H1 (cell line): ENCODE data around the gene CYB5B. TPM values are rescaled to one million over a fixed set of nuclear protein-coding genes. Genes with fewer than 3 reads are reported as not detected.

Experiments used
- CTCF ChIA-PET: fragments of 300-600 bp; sonication (Branson Sonifier 250); formaldehyde crosslinking; loops from one replicate; lab custom pipeline; 2021; ENCODE audit not compliant: partially characterized antibody; lab: Charles Lee
- POLR2A ChIA-PET: fragments of 300-600 bp; sonication (Branson Sonifier 250); formaldehyde crosslinking; loops from one replicate; lab custom pipeline; 2021; ENCODE audit warnings: inconsistent platforms; ENCODE audit not compliant: partially characterized antibody; lab: Charles Lee
- DNase-seq, 2 experiments: peaks; one replicate each; pipeline versions ENCODE4 v3.0.0 to v3.0.0-alpha.2; 2010 to 2022; ENCODE audit warnings: low spot score in 2 of 2, low read depth in 1 of 2, mixed read lengths in 1 of 2
- FAIRE-seq: peaks from 2 replicates; lab custom pipeline; 2011; peaks lifted over from hg19 to GRCh38; lab: Jason Lieb, UNC
- H2AFZ ChIP-seq: 2 replicates; pipeline ENCODE4 v1.8.1; 2012; ENCODE audit warnings: low read length, inconsistent platforms
- H2AK5ac ChIP-seq: 2 replicates; pipeline ENCODE4 v1.6.1; 2013; ENCODE audit warnings: low read depth, low read length
- H2BK120ac ChIP-seq: replicated peaks from 2 replicates; pipeline ENCODE3; 2013; ENCODE audit warnings: low read depth, low read length, inconsistent platforms
- H2BK12ac ChIP-seq: 2 replicates; pipeline ENCODE4 v1.6.1; 2013; ENCODE audit warnings: low read depth, low read length
- H2BK15ac ChIP-seq: 2 replicates; pipeline ENCODE4 v1.6.1; 2013; ENCODE audit warnings: low read length
- H2BK20ac ChIP-seq: 2 replicates; pipeline ENCODE4 v1.6.1; 2013; ENCODE audit warnings: low read length
- H2BK5ac ChIP-seq: 2 replicates; pipeline ENCODE4 v1.6.1; 2013; ENCODE audit warnings: low read depth, low read length
- H3K14ac ChIP-seq: 2 replicates; pipeline ENCODE4 v1.6.1; 2013; ENCODE audit warnings: inconsistent platforms; ENCODE audit not compliant: insufficient read length
- H3K18ac ChIP-seq: 2 replicates; pipeline ENCODE4 v1.6.1; 2013; ENCODE audit warnings: low read length; ENCODE audit errors: extremely low read depth
- H3K23ac ChIP-seq: 2 replicates; pipeline ENCODE4 v1.6.1; 2013; ENCODE audit warnings: inconsistent platforms; ENCODE audit not compliant: insufficient read length
- H3K23me2 ChIP-seq: 2 replicates; pipeline ENCODE4 v1.6.1; 2013; ENCODE audit warnings: low read depth, low read length
- H3K27ac ChIP-seq: 2 replicates; pipeline ENCODE4 v1.6.1; 2011; ENCODE audit warnings: low read depth, low read length, inconsistent platforms
- H3K27me3 ChIP-seq, 4 experiments: replicated peaks in 1 of 4; 1 replicate in 1 of 4; 2 replicates in 3 of 4; pipeline versions ENCODE4 v1.6.1 to v1.8.1; 2011 to 2013; ENCODE audit warnings: low read length in 3 of 4, mild to moderate bottlenecking in 3 of 4, inconsistent platforms in 2 of 4, mixed read lengths in 2 of 4, moderate library complexity in 1 of 4; ENCODE audit not compliant: control insufficient read depth in 3 of 4, insufficient read depth in 3 of 4; ENCODE audit errors: extremely low read depth in 1 of 4
- H3K36me3 ChIP-seq, 4 experiments: 2 replicates each; pipeline versions ENCODE4 v1.6.1 to v1.8.1; 2011 to 2013; ENCODE audit warnings: mild to moderate bottlenecking in 4 of 4, low read length in 3 of 4, moderate library complexity in 2 of 4, control low read depth in 1 of 4, inconsistent platforms in 1 of 4; ENCODE audit not compliant: insufficient read depth in 4 of 4, control insufficient read depth in 2 of 4
- H3K4ac ChIP-seq: replicated peaks from 2 replicates; pipeline ENCODE3; 2013; ENCODE audit warnings: low read length, low read depth, mixed read lengths, inconsistent platforms; ENCODE audit not compliant: insufficient read length
- H3K4me1 ChIP-seq, 4 experiments: replicated peaks in 1 of 4; 1 replicate in 1 of 4; 2 replicates in 3 of 4; pipeline versions ENCODE4 v1.6.1 to v1.8.1; 2011 to 2013; ENCODE audit warnings: low read length in 3 of 4, inconsistent platforms in 2 of 4, mixed read lengths in 1 of 4; ENCODE audit not compliant: insufficient read depth in 4 of 4, control insufficient read depth in 3 of 4
- H3K4me2 ChIP-seq, 2 experiments: 2 replicates each; pipeline versions ENCODE4 v1.6.1 to v1.8.1; 2011 to 2013; ENCODE audit warnings: low read depth in 2 of 2, low read length in 2 of 2, control low read depth in 1 of 2, inconsistent platforms in 1 of 2, mild to moderate bottlenecking in 1 of 2; ENCODE audit not compliant: insufficient read depth in 1 of 2
- H3K4me3 ChIP-seq, 4 experiments: fragments of 200-600, 300-600 bp in 1 of 4; sonication (generic), shearing (Covaris generic), sonication (Bioruptor Twin) in 1 of 4; 2 replicates each; pipeline versions ENCODE4 v1.5.1 to v1.8.1; 2011 to 2016; ENCODE audit warnings: low read length in 4 of 4, low read depth in 3 of 4, control low read depth in 2 of 4, inconsistent platforms in 2 of 4, mild to moderate bottlenecking in 2 of 4, mixed read lengths in 1 of 4, moderate library complexity in 1 of 4; ENCODE audit not compliant: insufficient read depth in 2 of 4; ENCODE audit errors: extremely low read depth in 1 of 4
- H3K56ac ChIP-seq: replicated peaks from 2 replicates; pipeline ENCODE3; 2013; ENCODE audit warnings: low read depth, mild to moderate bottlenecking, mixed read lengths, low read length, inconsistent platforms; ENCODE audit not compliant: insufficient read length
- H3K79me1 ChIP-seq: 2 replicates; pipeline ENCODE4 v1.6.1; 2013; ENCODE audit warnings: low read depth, low read length, control low read depth
- H3K79me2 ChIP-seq, 2 experiments: 2 replicates each; pipeline versions ENCODE4 v1.6.1 to v1.8.1; 2012 to 2013; ENCODE audit warnings: low read length in 2 of 2, mild to moderate bottlenecking in 2 of 2, inconsistent platforms in 1 of 2; ENCODE audit not compliant: insufficient read depth in 2 of 2, control insufficient read depth in 1 of 2
- H3K9ac ChIP-seq, 4 experiments: replicated peaks in 1 of 4; 1 replicate in 1 of 4; 2 replicates in 3 of 4; pipeline versions ENCODE4 v1.6.1 to v1.8.1; 2011 to 2013; ENCODE audit warnings: low read depth in 3 of 4, low read length in 3 of 4, control low read depth in 2 of 4, mild to moderate bottlenecking in 2 of 4, moderate library complexity in 2 of 4, inconsistent platforms in 1 of 4; ENCODE audit errors: extremely low read depth in 1 of 4
- H3K9me3 ChIP-seq, 2 experiments: 2 replicates each; pipeline versions ENCODE4 v1.6.1 to v1.8.1; 2012 to 2013; ENCODE audit warnings: mild to moderate bottlenecking in 2 of 2, moderate library complexity in 2 of 2, control low read depth in 1 of 2, inconsistent platforms in 1 of 2, low read depth in 1 of 2, low read length in 1 of 2, mixed read lengths in 1 of 2; ENCODE audit not compliant: insufficient read depth in 2 of 2
- H4K20me1 ChIP-seq, 2 experiments: replicated peaks in 1 of 2; 2 replicates each; pipeline versions ENCODE3 to v1.8.1; 2011 to 2013; ENCODE audit warnings: inconsistent platforms in 2 of 2, low read length in 2 of 2, mild to moderate bottlenecking in 1 of 2; ENCODE audit not compliant: insufficient read depth in 2 of 2, control insufficient read depth in 1 of 2
- H4K5ac ChIP-seq: 2 replicates; pipeline ENCODE4 v1.6.1; 2013; ENCODE audit warnings: low read length, low read depth, mixed read lengths, inconsistent platforms; ENCODE audit not compliant: insufficient read length
- H4K8ac ChIP-seq: 2 replicates; pipeline ENCODE4 v1.8.0; 2013; ENCODE audit warnings: mild to moderate bottlenecking, moderate library complexity, low read length, inconsistent platforms; ENCODE audit not compliant: insufficient read depth; ENCODE audit errors: extremely low read depth
- H4K91ac ChIP-seq: replicated peaks from 2 replicates; pipeline ENCODE3; 2013; ENCODE audit warnings: low read length, mixed read lengths, inconsistent platforms; ENCODE audit not compliant: insufficient read length
- WGBS, 2 experiments: shearing (Covaris generic) in 1 of 2; methylation state at CpG; one replicate each; pipeline versions ENCODE4 v1.1.6 to v1.1.7; 2013 to 2015; ENCODE audit warnings: low lambda C conversion rate in 2 of 2, mixed read lengths in 2 of 2, inconsistent platforms in 1 of 2, low coverage in 1 of 2, missing lambda C conversion rate in 1 of 2; ENCODE audit not compliant: insufficient replicate concordance in 2 of 2, insufficient coverage in 1 of 2, insufficient read length in 1 of 2; ENCODE audit errors: extremely low coverage in 1 of 2, missing lambda C conversion rate in 1 of 2; 5-methylcytosine and 5-hydroxymethylcytosine counted together
- polyA plus RNA-seq, 7 experiments: library from polyadenylated mRNA; depleted of rRNA in 3 of 7; stranded (reverse) in 5 of 7; unstranded in 2 of 7; fragments of >200 nt in 5 of 7; fragments of 200-250 nt in 2 of 7; gene quantifications; 1 replicate in 5 of 7; 2 replicates in 1 of 7; 4 replicates in 1 of 7; pipeline versions ENCODE4 v1.2.1 to v1.2.3, GENCODE V29; 2011 to 2013; ENCODE audit warnings: missing spikeins in 2 of 7, mixed read lengths in 2 of 7
- total RNA-seq: library from RNA; stranded (reverse); fragmentation: NEBNext Ultra II Directional; extraction: Animal tissue kit (Norgen Biotek cat#: 25700); gene quantifications from 2 replicates; pipeline ENCODE4 v1.2.1, GENCODE V29; 2021

The CYB5B gene
- total and polyA plus RNA-seq, 2 of the 8 experiments (the other 6 are each of a cell fraction or from before 2014, with no cell fraction given) = 108 to 127 TPM

DNA sequence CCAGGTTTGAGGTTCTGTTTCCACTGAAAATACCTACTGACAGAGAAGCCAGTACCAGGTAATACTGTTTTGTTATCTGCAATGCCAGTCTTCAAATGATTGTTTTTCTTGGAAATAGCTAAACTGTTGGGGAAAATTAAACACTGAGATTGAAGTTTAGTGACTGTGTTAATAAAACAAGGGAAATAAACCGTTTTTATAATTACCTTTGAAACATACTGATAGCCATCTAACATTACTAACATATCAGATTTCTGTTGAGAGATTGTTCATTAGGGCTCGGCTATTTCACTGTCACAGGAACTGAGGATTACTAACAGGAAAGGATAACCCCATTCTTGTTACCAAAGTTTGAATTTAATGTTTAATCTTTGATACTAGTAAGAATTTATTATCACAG, 42.1 kb downstream of the CYB5B start:
- no peak overlapping the region for H3K27ac ChIP-seq
- H2BK12ac ChIP-seq = no peak overlapping the region
- H4K20me1 ChIP-seq = no peaks in the 10 kb centered on the region
- no peak overlapping the region for H3K4ac ChIP-seq
- peaks cover 0 to 5% (median 0%) of the 10 kb centered on the region in 4 experiments; a peak in 2 of 8 replicates for H3K36me3 ChIP-seq
- H3K23me2 ChIP-seq = no peaks in the 10 kb centered on the region
- ChIA-PET CTCF (no interaction called here), POLR2A (no interaction called here)
- no peak overlapping the region for H3K18ac ChIP-seq
- no peaks in the 10 kb centered on the region for H3K79me1 ChIP-seq
- H3K79me2 ChIP-seq = no peaks in the 10 kb centered on the region
- no peak overlapping the region for H2BK20ac ChIP-seq
- no peaks in the 10 kb centered on the region for H3K9me3 ChIP-seq
- no peak overlapping the region for H2AFZ ChIP-seq
- H4K8ac ChIP-seq = no peak overlapping the region
- no peak overlapping the region for H4K91ac ChIP-seq
- no peak overlapping the region for H3K56ac ChIP-seq
- H3K4me3 ChIP-seq = no peak overlapping the region
- H2BK5ac ChIP-seq = no peak overlapping the region
- H3K9ac ChIP-seq = no peak overlapping the region
- no peaks in the 10 kb centered on the region for H3K27me3 ChIP-seq
- no peak overlapping the region for H3K4me2 ChIP-seq
- no peak overlapping the region for H2BK120ac ChIP-seq
- 82% methylated on average over 2 of the region's 2 CpGs; no CpG with 5 or more reads in 1 of the 2 experiments for WGBS, 2 experiments
- H4K5ac ChIP-seq = no peak overlapping the region
- DNase-seq (no peak), FAIRE-seq (no peak)
- H3K14ac ChIP-seq = no peak overlapping the region
- no peak overlapping the region for H2BK15ac ChIP-seq
- no peak overlapping the region for H2AK5ac ChIP-seq
- no peaks in the 10 kb centered on the region for H3K4me1 ChIP-seq
- H3K23ac ChIP-seq = no peak overlapping the region
